Activated naive CD8-positive, alpha-beta T cell treated with anti-CD3 and anti-CD28 coated beads, Interleukin-2, amount 10 ng/mL, durations not matched to agents 7 days and 5 days (primary cell): ENCODE measurements around the gene KIF26B. TPM values are rescaled to one million over a fixed set of nuclear protein-coding genes. Genes with fewer than 3 reads are reported as not detected.
"Not testable (repeated sequence)": the region's sequence is repeated elsewhere in the genome, so short reads cannot be mapped to it uniquely, and the experiment has no call there.

ENCODE experiments used
- ATAC-seq: fragments of 150-1000 bp; cut with Tn5 transposase; one replicate; pipeline ENCODE4 v1.10.0; 2021; ENCODE audit warnings: low read depth, moderate library complexity
- POLR2A ChIA-PET: fragments of 350-600 bp; sonication (Branson Sonifier 250); formaldehyde crosslinking; loops from one replicate; lab custom pipeline; 2021; ENCODE audit warnings: antibody characterized with exemption; lab: Charles Lee
- DNase-seq: peaks from one replicate; pipeline ENCODE4 v3.0.0; 2021
- H3K27ac Mint-ChIP-seq: one replicate; pipeline ENCODE4 v1.8.0; 2022; ENCODE audit warnings: mild to moderate bottlenecking, mixed read lengths
- H3K27me3 Mint-ChIP-seq: one replicate; pipeline ENCODE4 v1.8.0; 2022; ENCODE audit warnings: mild to moderate bottlenecking, moderate library complexity, mixed read lengths
- H3K36me3 Mint-ChIP-seq: one replicate; pipeline ENCODE4 v1.8.0; 2021; ENCODE audit warnings: mild to moderate bottlenecking, mixed read lengths
- H3K4me1 Mint-ChIP-seq: one replicate; pipeline ENCODE4 v1.8.0; 2021; ENCODE audit warnings: mixed read lengths
- H3K4me3 Mint-ChIP-seq: one replicate; pipeline ENCODE4 v1.8.0; 2022; ENCODE audit warnings: mild to moderate bottlenecking, moderate library complexity, mixed read lengths
- H3K9me3 Mint-ChIP-seq: one replicate; pipeline ENCODE4 v1.8.0; 2021; ENCODE audit warnings: mixed read lengths
- total RNA-seq, 2 experiments: library from RNA; stranded (reverse); gene quantifications; one replicate each; pipeline ENCODE4 v1.2.3, GENCODE V29; 2021

Gene KIF26B
- total RNA-seq, 2 experiments from 2014 or later, result 0.14 TPM; not detected in 1

GRCh38 chr1:245690946-245691541 lies 536.3 kb downstream of the KIF26B start:
- no peaks in the 10 kb centered on the region for H3K36me3 Mint-ChIP-seq
- no peaks in the 10 kb centered on the region for H3K4me1 Mint-ChIP-seq
- H3K27ac Mint-ChIP-seq, result no peak overlapping the region
- POLR2A ChIA-PET, result no interaction called here
- ATAC-seq (no peak), DNase-seq (no peak)
- H3K27me3 Mint-ChIP-seq, result peaks cover 4% of the 10 kb centered on the region
- H3K9me3 Mint-ChIP-seq, result no peaks in the 10 kb centered on the region
- H3K4me3 Mint-ChIP-seq, result no peak overlapping the region

DNA sequence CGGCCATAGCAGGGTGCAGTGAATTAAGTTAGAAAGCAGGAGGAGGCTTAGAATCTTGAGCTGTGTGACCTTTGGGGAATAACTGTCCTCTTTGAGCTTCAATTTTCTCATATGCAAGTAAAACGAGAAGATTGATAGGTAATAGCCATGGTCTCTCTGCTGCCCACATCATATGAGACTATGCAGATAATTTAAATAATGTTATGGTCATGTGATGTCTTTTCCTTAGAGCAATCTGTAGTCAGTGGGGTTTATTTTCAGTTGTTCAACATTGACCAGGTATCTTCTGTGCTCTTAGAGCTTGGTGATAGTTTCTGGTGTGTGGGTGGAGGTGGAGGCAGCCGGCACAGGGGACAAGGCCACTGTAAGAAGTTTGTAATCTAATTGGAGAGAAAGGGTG lies 537.1 kb downstream of the KIF26B start:
- Mint-ChIP-seq H3K4me1 (no peaks in the 10 kb centered on the region), H3K27ac (no peak overlapping the region), H3K27me3 (peaks cover 4% of the 10 kb centered on the region), H3K36me3 (no peaks in the 10 kb centered on the region), H3K4me3 (no peak overlapping the region), H3K9me3 (no peaks in the 10 kb centered on the region)
- POLR2A ChIA-PET, result no interaction called here
- ATAC-seq (no peak), DNase-seq (no peak)

DNA sequence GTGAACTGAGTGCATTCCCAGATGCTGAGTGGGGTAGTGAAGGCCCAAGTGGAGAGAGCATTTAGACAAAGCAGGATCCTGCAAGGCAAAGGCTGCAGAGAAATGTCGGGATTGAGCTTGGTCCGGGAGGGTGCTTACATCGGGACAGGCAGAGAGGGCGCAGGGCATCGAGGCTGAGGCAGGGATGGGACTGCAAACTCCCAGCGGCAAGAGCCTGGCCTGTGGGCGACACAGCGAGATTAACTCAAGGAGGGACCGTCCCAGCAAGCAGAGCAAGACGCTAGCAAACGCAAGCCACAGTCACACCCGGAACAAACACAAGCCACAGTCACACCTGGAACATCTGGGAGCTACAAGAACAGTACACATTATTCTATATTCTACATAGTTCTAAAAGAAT lies 537.5 kb downstream of the KIF26B start:
- DNase-seq (no peak), ATAC-seq (no peak)
- no peaks in the 10 kb centered on the region for H3K4me1 Mint-ChIP-seq
- POLR2A ChIA-PET, result no interaction called here
- no peaks in the 10 kb centered on the region for H3K9me3 Mint-ChIP-seq
- peaks cover 4% of the 10 kb centered on the region for H3K27me3 Mint-ChIP-seq
- no peak overlapping the region for H3K27ac Mint-ChIP-seq
- no peaks in the 10 kb centered on the region for H3K36me3 Mint-ChIP-seq
- no peak overlapping the region for H3K4me3 Mint-ChIP-seq

DNA sequence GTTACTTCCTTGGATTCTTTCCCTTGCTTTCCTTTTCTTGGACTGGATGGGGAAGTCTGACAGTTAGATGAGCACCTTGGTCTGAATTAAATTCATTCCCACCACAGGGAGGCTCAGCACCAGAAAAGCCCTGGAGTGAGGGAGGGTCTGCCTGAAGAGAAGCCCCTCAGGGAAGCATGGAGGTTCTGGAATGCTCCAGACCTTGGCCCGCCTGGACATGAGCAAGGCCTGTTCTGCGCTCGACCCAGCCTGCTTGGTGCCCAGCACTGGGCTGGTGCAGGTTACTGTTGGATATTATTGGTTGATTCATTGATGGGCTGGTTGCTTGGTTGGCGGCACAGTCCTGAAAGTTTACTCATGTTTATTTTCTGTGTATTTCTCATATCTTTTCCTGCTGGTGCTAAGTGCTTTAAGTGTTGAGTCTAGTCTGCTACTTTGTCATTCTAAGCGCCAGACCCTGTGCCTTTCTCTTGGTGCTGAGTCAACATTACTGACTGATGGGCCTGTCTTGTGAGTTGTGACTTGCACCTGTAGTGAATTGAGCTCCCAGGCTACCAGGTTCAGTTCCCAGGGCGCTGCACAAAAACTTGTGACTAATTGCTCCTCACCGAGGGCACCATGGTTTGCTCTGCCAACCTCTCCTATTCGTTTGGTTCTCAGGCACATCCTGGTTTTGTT lies 538.5 kb downstream of the KIF26B start:
- DNase-seq (no peak), ATAC-seq (no peak)
- peaks cover 4% of the 10 kb centered on the region for H3K27me3 Mint-ChIP-seq
- no peak overlapping the region for H3K27ac Mint-ChIP-seq
- no peaks in the 10 kb centered on the region for H3K36me3 Mint-ChIP-seq
- no peaks in the 10 kb centered on the region for H3K9me3 Mint-ChIP-seq
- no peak overlapping the region for H3K4me3 Mint-ChIP-seq
- no peaks in the 10 kb centered on the region for H3K4me1 Mint-ChIP-seq
- POLR2A ChIA-PET, result no interaction called here

DNA sequence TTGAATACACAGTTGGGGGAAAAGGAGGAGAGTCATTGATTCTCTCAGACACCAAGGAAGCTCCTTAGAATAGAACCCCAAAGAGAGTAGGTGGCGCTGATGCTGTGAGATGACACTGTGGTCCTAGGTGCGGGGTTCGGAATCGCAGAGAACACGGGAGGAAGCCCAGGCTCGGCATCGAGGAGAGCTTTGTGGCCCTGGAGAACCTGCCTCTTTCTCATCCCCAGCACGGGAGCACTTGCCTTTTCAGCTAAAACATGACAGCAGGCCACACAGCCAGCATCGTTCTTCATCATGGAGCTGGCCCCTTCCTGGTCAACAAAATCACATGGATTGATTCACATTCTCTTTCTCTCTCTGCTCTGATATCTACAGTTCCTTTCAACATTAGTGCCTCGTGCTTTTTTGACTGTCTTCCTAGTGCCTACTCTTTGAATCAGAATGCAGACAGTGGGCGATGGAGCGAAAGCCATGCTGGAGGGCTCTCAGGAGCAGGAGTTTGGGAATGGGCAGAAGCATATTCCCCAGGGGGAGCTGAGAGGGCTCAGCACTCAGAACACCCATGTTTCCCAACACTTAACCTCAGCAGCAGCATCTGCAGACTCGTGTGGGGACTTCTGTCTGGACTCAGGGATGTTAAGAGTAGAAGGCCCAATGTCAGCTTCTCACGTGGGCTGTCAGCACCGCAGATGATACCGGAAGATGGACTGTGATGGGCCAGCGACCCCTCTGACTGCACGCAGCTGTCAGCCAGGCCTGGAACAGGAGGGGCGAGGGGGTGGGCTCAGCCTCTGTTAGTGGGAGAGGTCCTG lies 539.4 kb downstream of the KIF26B start:
- POLR2A ChIA-PET, result no interaction called here
- no peak overlapping the region for H3K27ac Mint-ChIP-seq
- H3K4me3 Mint-ChIP-seq, result no peak overlapping the region
- H3K9me3 Mint-ChIP-seq, result no peaks in the 10 kb centered on the region
- H3K36me3 Mint-ChIP-seq, result no peaks in the 10 kb centered on the region
- peaks cover 4% of the 10 kb centered on the region for H3K27me3 Mint-ChIP-seq
- DNase-seq (no peak), ATAC-seq (no peak)
- H3K4me1 Mint-ChIP-seq, result no peaks in the 10 kb centered on the region

DNA sequence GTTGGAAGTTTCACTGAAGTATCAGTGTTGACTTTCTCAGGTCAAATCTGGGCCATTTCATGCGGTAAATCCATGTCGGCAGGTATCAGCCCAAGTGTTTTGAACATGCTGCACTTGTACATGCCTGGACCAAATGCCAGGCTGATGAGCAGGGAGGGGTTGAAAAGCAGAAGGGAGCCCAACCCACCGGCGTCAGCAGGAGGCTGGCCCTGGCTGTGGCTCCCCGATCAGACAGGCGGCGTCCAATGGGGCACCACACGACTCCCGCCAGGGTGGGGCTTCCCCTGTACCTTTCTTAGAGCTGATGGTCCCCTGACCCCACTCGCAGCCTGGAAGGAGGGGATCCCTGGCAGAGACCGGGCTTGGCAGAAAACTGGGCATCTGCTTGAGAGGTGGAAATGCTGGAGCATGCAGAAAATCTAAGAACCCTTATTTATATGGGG lies 540.0 kb downstream of the KIF26B start:
- Mint-ChIP-seq H3K4me1 (no peaks in the 10 kb centered on the region), H3K27ac (no peak overlapping the region), H3K27me3 (peaks cover 3% of the 10 kb centered on the region), H3K36me3 (no peaks in the 10 kb centered on the region), H3K9me3 (no peaks in the 10 kb centered on the region), H3K4me3 (no peak overlapping the region)
- DNase-seq, result no peak
- POLR2A ChIA-PET, result no interaction called here
- no peak for ATAC-seq

- DNase-seq (no peak), ATAC-seq (no peak)
- Mint-ChIP-seq H3K36me3 (no peaks in the 10 kb centered on the region), H3K4me3 (no peak overlapping the region), H3K4me1 (no peaks in the 10 kb centered on the region), H3K9me3 (no peaks in the 10 kb centered on the region), H3K27me3 (peaks cover 2% of the 10 kb centered on the region), H3K27ac (no peak overlapping the region)
- POLR2A ChIA-PET, result no interaction called here
These were observed 540.4 kb downstream of the KIF26B start for GRCh38 chr1:245695211-245695610.

DNA sequence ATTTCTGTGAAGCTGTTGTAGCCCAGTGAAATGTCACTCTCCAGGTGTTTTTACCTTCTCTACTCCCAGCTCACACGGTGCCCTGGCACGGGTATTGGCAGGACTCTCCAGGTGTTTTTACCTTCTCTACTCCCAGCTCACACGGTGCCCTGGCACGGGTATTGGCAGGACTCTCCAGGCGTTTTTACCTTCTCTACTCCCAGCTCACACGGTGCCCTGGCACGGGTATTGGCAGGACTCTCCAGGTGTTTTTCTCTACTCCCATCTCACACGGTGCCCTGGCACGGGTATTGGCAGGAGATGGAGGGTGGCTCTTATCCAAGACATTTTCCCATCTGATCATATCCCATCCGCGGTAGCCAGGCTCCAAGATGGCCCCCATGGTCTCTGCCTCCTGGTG lies 540.9 kb downstream of the KIF26B start:
- not testable (repeated sequence) for H3K4me3 Mint-ChIP-seq, H3K4me1 Mint-ChIP-seq

GRCh38 chr1:245698116-245698515 lies 543.3 kb downstream of the KIF26B start:
- H3K36me3 Mint-ChIP-seq, result no peaks in the 10 kb centered on the region
- ATAC-seq (no peak), DNase-seq (no peak)
- no peaks in the 10 kb centered on the region for H3K27me3 Mint-ChIP-seq
- no peaks in the 10 kb centered on the region for H3K9me3 Mint-ChIP-seq
- no peak overlapping the region for H3K4me3 Mint-ChIP-seq
- POLR2A ChIA-PET, result no interaction called here
- no peaks in the 10 kb centered on the region for H3K4me1 Mint-ChIP-seq
- H3K27ac Mint-ChIP-seq, result no peak overlapping the region

More for the DNA sequence above, 540.9 kb downstream of the KIF26B start:
- DNase-seq, H3K9me3 Mint-ChIP-seq, POLR2A ChIA-PET, ATAC-seq, H3K27me3 Mint-ChIP-seq, H3K36me3 Mint-ChIP-seq, H3K27ac Mint-ChIP-seq: not testable (repeated sequence)

DNA sequence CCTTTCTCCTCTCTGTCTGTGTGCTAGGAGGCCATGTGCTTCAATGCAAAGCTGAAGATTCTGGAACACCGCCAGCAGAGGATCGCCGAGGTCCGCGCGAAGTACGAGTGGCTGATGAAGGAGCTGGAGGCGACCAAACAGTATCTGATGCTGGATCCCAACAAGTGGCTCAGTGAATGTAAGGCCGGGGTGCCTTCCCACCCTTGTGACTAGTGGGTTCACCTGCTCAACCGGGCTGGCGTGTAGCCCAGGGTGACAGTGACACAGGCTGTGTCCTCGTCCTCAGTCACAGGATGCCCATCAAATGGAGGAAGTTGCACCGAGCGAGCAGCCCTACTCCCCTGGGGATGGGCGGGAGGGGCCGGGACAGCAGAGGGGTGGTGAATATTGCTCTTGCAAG lies 544.1 kb downstream of the KIF26B start:
- H3K27ac Mint-ChIP-seq, result no peak overlapping the region
- no peaks in the 10 kb centered on the region for H3K27me3 Mint-ChIP-seq
- H3K4me3 Mint-ChIP-seq, result no peak overlapping the region
- H3K4me1 Mint-ChIP-seq, result no peaks in the 10 kb centered on the region
- no peaks in the 10 kb centered on the region for H3K9me3 Mint-ChIP-seq
- POLR2A ChIA-PET, result no interaction called here
- no peak for DNase-seq
- H3K36me3 Mint-ChIP-seq, result no peaks in the 10 kb centered on the region
- no peak for ATAC-seq

DNA sequence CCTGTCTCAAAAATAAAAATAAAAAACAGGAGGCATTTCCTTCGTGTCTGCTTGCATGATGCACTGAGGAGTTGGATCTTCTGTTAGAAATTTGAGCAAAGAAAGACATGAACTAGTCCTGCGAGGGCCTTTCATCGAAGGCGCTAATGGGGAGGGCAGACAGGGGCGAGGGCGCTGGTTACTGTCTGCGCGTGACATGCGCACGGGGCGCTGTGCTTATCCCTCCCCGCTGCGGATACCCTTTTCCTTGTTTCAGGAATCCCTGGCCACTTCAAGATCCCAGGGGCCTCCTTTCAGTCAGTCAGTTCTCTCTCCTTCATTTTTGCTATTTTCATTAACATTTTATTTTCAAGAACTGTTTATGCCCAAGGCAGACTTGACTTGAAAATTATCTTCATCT lies 545.8 kb downstream of the KIF26B start:
- H3K27ac Mint-ChIP-seq, result no peak overlapping the region
- no peaks in the 10 kb centered on the region for H3K9me3 Mint-ChIP-seq
- no peaks in the 10 kb centered on the region for H3K27me3 Mint-ChIP-seq
- ATAC-seq (no peak), DNase-seq (no peak)
- H3K4me3 Mint-ChIP-seq, result no peak overlapping the region
- POLR2A ChIA-PET, result no interaction called here
- peaks cover 2% of the 10 kb centered on the region for H3K4me1 Mint-ChIP-seq
- H3K36me3 Mint-ChIP-seq, result no peaks in the 10 kb centered on the region

DNA sequence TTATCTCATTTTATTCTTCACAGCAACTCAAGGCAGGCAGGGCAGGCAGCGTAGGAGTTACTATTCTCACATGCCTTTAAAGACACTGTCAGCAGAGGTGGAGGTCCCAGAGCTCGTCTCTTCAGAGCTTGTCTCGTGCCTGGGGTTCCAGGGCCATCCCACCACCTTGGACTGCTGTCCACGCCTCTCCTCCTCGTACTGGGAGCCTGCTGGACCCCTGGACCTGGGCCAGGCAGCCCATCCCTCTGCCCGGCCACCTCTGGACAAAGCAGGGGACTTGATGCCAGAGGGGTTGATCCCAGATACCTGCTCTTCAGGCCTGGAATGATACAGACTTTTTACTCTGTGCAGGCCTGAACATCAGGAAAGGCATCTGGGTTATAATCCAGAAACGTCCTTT lies 546.8 kb downstream of the KIF26B start:
- Mint-ChIP-seq H3K4me1 (peaks cover 2% of the 10 kb centered on the region), H3K27me3 (no peaks in the 10 kb centered on the region), H3K36me3 (no peaks in the 10 kb centered on the region), H3K9me3 (no peaks in the 10 kb centered on the region), H3K4me3 (no peak overlapping the region), H3K27ac (no peak overlapping the region)
- ATAC-seq (no peak), DNase-seq (no peak)
- POLR2A ChIA-PET, result no interaction called here

DNA sequence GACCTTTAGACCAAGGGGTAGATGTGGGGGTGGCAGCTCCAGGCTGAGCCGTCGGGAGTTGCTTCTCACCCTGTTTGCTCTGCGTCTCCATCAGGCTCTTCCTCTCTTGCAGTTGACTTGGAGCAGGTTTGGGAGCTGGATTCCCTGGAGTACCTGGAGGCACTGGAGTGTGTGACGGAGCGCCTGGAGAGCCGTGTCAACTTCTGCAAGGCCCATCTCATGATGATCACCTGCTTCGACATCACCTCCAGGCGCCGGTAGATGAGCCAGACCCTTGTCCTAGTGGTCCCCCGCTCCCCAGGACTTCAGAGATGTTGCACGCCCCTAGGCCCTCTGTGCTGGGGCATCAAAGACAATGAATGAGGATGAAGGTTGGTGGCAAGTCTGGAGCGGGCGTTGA lies 547.6 kb downstream of the KIF26B start:
- ATAC-seq (no peak), DNase-seq (no peak)
- H3K9me3 Mint-ChIP-seq, result no peaks in the 10 kb centered on the region
- no peaks in the 10 kb centered on the region for H3K36me3 Mint-ChIP-seq
- no peak overlapping the region for H3K27ac Mint-ChIP-seq
- POLR2A ChIA-PET, result no interaction called here
- no peak overlapping the region for H3K4me3 Mint-ChIP-seq
- peaks cover 2% of the 10 kb centered on the region for H3K4me1 Mint-ChIP-seq
- H3K27me3 Mint-ChIP-seq, result no peaks in the 10 kb centered on the region

DNA sequence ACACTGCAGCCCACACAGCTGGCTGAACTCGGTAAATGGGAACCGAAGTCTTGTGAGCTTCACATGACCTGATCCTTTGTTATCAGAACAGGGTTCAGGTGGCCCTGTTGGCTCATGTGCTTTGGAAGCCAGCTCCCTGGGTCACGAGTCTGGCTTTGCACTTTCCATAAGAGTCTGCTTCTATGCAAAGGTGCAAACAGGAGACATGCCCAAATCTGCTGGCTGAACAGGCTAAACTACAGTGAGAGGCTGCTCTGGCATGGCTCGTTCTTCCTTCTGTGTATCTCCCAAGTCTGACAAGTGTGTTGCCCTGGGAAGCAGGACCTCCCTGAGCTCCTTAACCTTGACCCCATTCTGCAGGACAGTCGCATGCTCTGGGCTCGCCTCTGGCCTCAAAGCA lies 549.6 kb downstream of the KIF26B start:
- no peaks in the 10 kb centered on the region for H3K27me3 Mint-ChIP-seq
- H3K27ac Mint-ChIP-seq, result no peak overlapping the region
- POLR2A ChIA-PET, result no interaction called here
- H3K4me3 Mint-ChIP-seq, result no peak overlapping the region
- H3K36me3 Mint-ChIP-seq, result no peaks in the 10 kb centered on the region
- DNase-seq (no peak), ATAC-seq (no peak)
- no peaks in the 10 kb centered on the region for H3K9me3 Mint-ChIP-seq
- peaks cover 2% of the 10 kb centered on the region for H3K4me1 Mint-ChIP-seq
